Upper lobe of left lung (tissue), 6 donors: ENCODE results near the gene MMP20. TPM values are rescaled to one million over a fixed set of nuclear protein-coding genes. Genes with fewer than 3 reads are reported as not detected.

Source experiments
- ATAC-seq, 2 donors: fragments of 200-7000 bp; cut with Tn5 transposase; one replicate each; pipeline ENCODE4 v1.9.1; 2022; ENCODE audit warnings: mild to moderate bottlenecking in 2 of 2, moderate library complexity in 2 of 2; ENCODE audit not compliant: low FRiP score in 2 of 2
- DNase-seq, 2 donors: peaks; one replicate each; pipeline ENCODE4 v3.0.0-alpha.2; 2019 to 2020
- H3K27ac ChIP-seq, 4 donors: fragments of 200-600 bp; sonication (generic); one replicate each; pipeline ENCODE4 v1.5.1; 2016 to 2019
- H3K27me3 ChIP-seq, 4 donors: fragments of 200-600 bp; sonication (generic); one replicate each; pipeline ENCODE4 v1.5.1; 2017 to 2019
- H3K36me3 ChIP-seq, 4 donors: fragments of 200-600 bp; sonication (generic); one replicate each; pipeline ENCODE4 v1.5.1; 2016 to 2019
- H3K4me1 ChIP-seq, 4 donors: fragments of 200-600 bp; sonication (generic); one replicate each; pipeline ENCODE4 v1.5.1; 2018 to 2019
- H3K4me3 ChIP-seq, 4 donors: fragments of 200-600 bp; sonication (generic); one replicate each; pipeline ENCODE4 v1.5.1; 2017 to 2019; ENCODE audit warnings: mild to moderate bottlenecking in 2 of 4, moderate library complexity in 1 of 4
- H3K9me3 ChIP-seq, 4 donors: fragments of 200-600 bp; sonication (generic); one replicate each; pipeline ENCODE4 v1.5.1; 2018 to 2019
- CTCF ChIP-seq, 6 experiments: fragments of 450-650 bp in 4 of 6; fragments of 200-600 bp in 2 of 6; sonication (generic) in 2 of 6; IDR thresholded peaks; one replicate each; pipeline ENCODE4 v1.5.1; 2016 to 2019; ENCODE audit warnings: antibody characterized with exemption in 6 of 6
- EP300 ChIP-seq, 4 donors: sonication (generic); formaldehyde crosslinking; IDR thresholded peaks; one replicate each; pipeline ENCODE4 v1.5.1; 2017; ENCODE audit warnings: antibody characterized with exemption in 4 of 4, control low read depth in 2 of 4
- POLR2A ChIP-seq, 4 donors: fragments of 450-650 bp; IDR thresholded peaks; one replicate each; pipeline ENCODE4 v1.5.1; 2016 to 2017; ENCODE audit warnings: antibody characterized with exemption in 4 of 4, mild to moderate bottlenecking in 2 of 4
- POLR2AphosphoS5 ChIP-seq, 2 donors: sonication (generic); formaldehyde crosslinking; IDR thresholded peaks; one replicate each; pipeline ENCODE4 v1.5.1; 2017; ENCODE audit warnings: antibody characterized with exemption in 2 of 2
- WGBS, 2 donors: methylation state at CpG; one replicate each; pipeline ENCODE4 v1.1.5; 2017 to 2018; 5-methylcytosine and 5-hydroxymethylcytosine counted together
- total RNA-seq, 6 donors: library from RNA; depleted of rRNA in 4 of 6; stranded (reverse); fragments of >200 nt in 4 of 6; gene quantifications; one replicate each; pipeline versions ENCODE4 v1.1.0 to v1.2.1, GENCODE V29; 2016 to 2021
- donor health status: DM: no; HTN: no; CAD: no; lungs with moderate emphysema.
- donor health status: DM: no; HTN: yes; CAD: no; lungs with severe emphysema.

Gene MMP20
- total RNA-seq, 6 donors from 2014 or later = not detected

- 77 to 81% methylated on average over 3 of the region's 3 CpGs for WGBS, 2 donors
- H3K27me3 ChIP-seq = no peaks in the 10 kb centered on the region
- peak in 1 of 2 donors; percentile 53 for ATAC-seq
Observed at GRCh38 chr11:102599642-102600261, 25.4 kb downstream of the MMP20 start.

DNA sequence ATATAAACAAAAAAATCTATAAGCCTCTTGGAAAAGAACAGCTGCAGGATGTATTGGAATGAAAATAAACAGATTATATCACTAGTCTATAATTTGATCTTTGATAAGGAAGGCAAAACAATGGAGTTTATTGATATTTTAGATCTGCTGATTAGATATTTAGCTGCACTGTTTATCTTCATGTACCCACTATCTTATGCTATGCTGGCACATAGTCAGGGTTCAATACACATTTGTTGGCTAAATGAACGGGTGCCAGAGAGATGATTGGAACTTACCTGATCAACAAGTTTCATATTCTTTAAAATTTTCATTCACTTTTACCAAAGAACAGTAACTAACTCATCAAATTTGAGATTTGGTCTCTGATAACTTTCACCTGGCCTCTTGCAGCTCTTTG is 26.9 kb downstream of the MMP20 start:
- Histone ChIP-seq H3K36me3 (no peaks in the 10 kb centered on the region), H3K9me3 (no peaks in the 10 kb centered on the region), H3K27me3 (no peaks in the 10 kb centered on the region), H3K27ac (no peak overlapping the region), H3K4me1 (peaks cover 0 to 5% (median under 1%) of the 10 kb centered on the region in 4 donors), H3K4me3 (no peak overlapping the region)
- 52 to 65% methylated on average over 1 of the region's 1 CpG for WGBS, 2 donors
- TF ChIP-seq EP300 (IDR thresholded peaks at IDR 0.05) = no peak
- no peak for TF ChIP-seq POLR2AphosphoS5 (IDR thresholded peaks at IDR 0.05)
- no peak for TF ChIP-seq CTCF (IDR thresholded peaks at IDR 0.05)
- TF ChIP-seq POLR2A (IDR thresholded peaks at IDR 0.05) = no peak
- no peak for DNase-seq
- ATAC-seq = no peak

More at GRCh38 chr11:102599642-102600261, 25.4 kb downstream of the MMP20 start:
- TF ChIP-seq POLR2AphosphoS5 (IDR thresholded peaks at IDR 0.05) (no peak), POLR2A (IDR thresholded peaks at IDR 0.05) (no peak), EP300 (IDR thresholded peaks at IDR 0.05) (no peak), CTCF (IDR thresholded peaks at IDR 0.05) (no peak)
- Histone ChIP-seq H3K27ac (no peak overlapping the region), H3K4me1 (peaks cover 0 to 5% (median 2%) of the 10 kb centered on the region in 4 donors), H3K9me3 (no peaks in the 10 kb centered on the region), H3K36me3 (no peaks in the 10 kb centered on the region), H3K4me3 (no peak overlapping the region)
- DNase-seq = no peak

- Histone ChIP-seq H3K36me3 (no peaks in the 10 kb centered on the region), H3K9me3 (no peaks in the 10 kb centered on the region), H3K27me3 (no peaks in the 10 kb centered on the region), H3K4me3 (no peak overlapping the region), H3K4me1 (peaks cover 0 to 5% (median 0%) of the 10 kb centered on the region in 4 donors), H3K27ac (no peak overlapping the region)
- ATAC-seq (no peak), DNase-seq (no peak)
- no peak for TF ChIP-seq EP300 (IDR thresholded peaks at IDR 0.05)
- no peak for TF ChIP-seq CTCF (IDR thresholded peaks at IDR 0.05)
- TF ChIP-seq POLR2AphosphoS5 (IDR thresholded peaks at IDR 0.05) = no peak
- TF ChIP-seq POLR2A (IDR thresholded peaks at IDR 0.05) = no peak
- WGBS, 2 donors = 88 to 91% methylated on average over 6 of the region's 6 CpGs
Observed at GRCh38 chr11:102596578-102596977, 28.6 kb downstream of the MMP20 start.

GRCh38 chr11:102592634-102593581 is 32.2 kb downstream of the MMP20 start:
- no peak overlapping the region for H3K4me3 ChIP-seq
- WGBS, 2 donors = 87 to 91% methylated on average over 11 of the region's 11 CpGs

More at GRCh38 chr11:102592634-102593581, 32.2 kb downstream of the MMP20 start:
- TF ChIP-seq POLR2A (IDR thresholded peaks at IDR 0.05) (no peak), EP300 (IDR thresholded peaks at IDR 0.05) (no peak), CTCF (IDR thresholded peaks at IDR 0.05) (peak in 4 of 6 experiments; percentile 6 to 42 (median 25))
- no peak overlapping the region for H3K27ac ChIP-seq
- no peaks in the 10 kb centered on the region for H3K36me3 ChIP-seq
- no peaks in the 10 kb centered on the region for H3K27me3 ChIP-seq
- DNase-seq (no peak), ATAC-seq (no peak)
- H3K9me3 ChIP-seq = no peaks in the 10 kb centered on the region
- H3K4me1 ChIP-seq = no peaks in the 10 kb centered on the region
